NCI-H128 (cell line): ENCODE data around the gene AK3.

Source experiments
- DNase-seq: peaks from one replicate; lab custom pipeline; 2025; ENCODE audit not compliant: unreplicated experiment; lab: John Stamatoyannopoulos, UW

The AK3 gene

DNA sequence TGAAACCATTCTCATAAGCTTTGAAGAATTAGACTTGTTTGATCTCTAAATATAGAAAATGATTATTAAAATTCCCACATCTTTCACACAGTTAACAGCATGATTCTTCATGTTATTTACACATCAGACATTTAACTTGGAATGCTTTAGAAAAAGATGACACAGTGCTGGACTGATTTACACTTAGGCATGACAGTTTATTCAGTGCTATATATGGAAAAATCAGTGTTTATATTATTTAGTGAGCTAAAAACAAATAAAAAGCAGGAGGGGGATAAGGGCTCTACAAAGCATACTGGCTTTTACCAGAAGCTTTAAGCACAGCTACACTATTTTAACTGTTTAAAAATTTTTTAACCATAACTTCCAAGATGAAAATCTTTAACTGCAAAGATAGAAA is 31.6 kb downstream of the AK3 start:
- no peak for DNase-seq

DNA sequence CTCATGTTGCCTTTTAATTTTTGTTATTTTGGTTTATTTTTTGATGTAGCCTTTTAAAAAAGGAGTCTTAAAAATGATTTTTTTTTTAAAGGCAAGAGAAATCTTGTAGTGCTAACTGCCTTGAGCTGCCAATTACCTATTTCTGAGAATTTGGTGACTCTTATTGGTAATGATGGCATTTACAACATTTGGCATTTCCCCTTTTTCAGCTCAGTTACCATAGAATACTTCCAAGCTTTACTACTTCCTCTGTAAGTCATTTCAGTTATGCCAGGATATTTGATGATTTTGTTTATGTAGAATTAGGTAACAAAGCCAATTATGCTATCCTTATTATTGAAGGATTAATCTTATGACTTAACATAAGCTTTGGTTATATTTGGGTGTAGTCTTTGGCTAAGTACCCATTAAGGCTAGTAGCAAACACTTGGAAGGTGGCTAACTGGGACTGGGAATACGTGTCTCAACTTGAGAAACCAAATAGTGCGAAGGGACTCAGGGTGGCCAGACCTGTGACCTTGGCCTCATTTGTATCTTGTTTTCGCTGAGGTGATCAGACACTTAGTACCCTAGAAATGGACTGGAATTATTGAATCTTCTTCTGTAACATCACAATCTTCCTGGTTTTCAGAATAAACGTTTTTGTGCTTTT is 33.9 kb downstream of the AK3 start:
- no peak for DNase-seq

DNA sequence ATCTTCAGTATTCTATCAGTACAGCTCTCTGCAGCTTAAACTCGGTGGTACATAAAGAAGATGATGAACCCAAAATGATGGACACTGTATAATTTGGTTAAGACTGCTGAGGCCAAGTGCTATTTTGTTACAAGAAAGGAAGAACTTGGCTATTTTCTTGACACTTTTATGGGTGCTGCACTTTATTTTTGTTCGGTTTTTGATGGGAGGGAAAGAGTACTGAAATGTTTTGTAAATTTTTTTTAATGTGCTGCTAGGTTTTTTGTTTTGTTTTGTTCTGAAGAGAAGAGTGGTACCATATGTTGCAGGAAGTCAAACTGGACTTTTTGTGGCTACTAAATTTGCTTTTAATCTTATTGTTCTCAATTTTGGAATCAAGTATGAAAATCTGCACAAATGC is 35.0 kb downstream of the AK3 start:
- no peak for DNase-seq

DNA sequence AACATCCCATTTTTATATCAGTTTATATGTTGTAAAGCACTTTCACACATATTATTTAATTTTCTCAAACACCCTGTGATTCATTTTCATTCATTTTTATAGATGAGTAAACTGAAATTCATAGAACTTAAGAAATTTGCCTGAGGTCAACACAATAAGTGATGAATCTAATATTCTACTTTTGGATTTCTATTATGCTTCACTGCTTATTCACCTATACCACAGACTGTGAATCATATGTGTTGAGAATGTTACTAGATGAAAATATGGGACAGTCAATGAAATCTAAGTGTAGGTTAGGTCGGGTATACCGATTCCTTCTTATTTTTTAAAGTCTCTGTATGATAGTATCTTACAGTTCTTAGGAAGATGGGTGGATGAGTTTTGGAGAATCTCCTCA is 36.9 kb downstream of the AK3 start:
- DNase-seq = no peak

DNA sequence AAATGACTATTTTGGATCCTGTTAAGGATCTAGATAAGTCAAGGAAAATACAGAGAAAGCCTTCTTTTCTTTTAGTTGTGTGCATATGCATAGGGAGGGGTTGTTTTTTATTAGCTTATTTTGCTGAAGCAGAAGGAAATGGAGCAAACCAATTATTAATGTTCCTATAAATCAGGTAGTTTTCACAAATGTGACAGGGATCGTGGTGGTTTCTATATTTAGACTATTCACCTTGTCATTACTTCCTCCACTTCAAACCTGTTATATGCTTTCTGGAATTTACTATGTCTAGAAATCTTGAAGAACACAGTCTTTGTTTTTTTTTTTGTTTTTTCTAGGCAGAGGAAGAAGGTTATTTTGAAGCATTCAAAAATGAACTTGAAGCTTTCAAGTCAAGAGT is 39.5 kb downstream of the AK3 start:
- DNase-seq = no peak

DNA sequence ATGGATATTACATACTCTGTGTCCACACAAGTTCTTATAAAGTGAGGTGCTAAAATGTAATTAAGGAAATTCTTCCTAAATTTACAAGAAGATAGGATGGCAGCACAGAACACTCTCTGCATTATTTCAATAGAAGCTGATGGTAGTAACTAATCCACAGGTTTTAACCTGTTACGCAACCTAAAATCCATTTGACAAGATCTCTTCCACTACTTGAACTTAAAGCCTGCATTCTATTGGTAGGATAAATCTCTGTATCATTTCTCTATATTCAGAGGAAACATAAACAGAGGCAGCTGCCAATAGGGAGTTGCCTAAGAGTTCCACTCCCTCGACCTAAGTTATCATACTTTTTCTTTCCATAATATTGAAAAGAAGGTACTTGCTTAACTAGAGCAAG is 40.1 kb downstream of the AK3 start:
- DNase-seq = no peak

DNA sequence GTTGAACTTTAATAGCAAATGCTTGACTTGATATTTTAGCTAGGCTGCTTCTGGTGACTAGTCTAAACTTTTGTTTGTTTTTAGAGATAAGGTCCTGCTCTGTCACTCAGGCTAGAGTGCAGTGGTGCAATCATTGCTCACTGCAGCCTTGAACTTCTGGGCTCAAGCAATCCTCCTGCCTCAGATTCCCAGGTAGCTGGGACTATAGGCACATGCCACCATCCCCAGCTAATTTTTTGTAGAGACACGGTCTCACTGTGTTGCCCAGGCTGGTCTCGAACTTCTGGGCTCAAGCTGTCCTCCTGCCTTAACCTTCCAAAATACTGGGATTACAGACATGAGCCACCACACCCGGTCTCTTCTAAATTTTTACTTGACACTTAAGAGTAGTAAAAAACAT is 40.9 kb downstream of the AK3 start:
- no peak for DNase-seq

DNA sequence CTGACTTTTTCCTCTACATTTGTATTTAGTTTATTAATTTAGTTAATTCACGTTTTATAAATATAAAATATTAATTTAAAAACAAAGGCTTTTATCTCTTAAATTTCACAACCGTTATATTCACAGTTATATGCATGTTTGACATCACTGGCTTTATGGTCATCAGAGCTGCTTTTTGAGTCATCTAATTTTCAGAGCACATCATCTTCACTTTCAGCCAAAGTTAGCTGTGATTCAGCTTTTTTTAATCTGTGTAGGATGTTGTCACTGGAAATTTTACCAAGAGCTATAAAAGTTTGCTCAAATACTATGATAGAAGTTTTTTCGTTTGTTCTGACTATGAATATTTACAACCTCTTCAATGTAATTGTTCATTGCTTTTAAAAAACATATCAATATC is 49.2 kb downstream of the AK3 start:
- DNase-seq = no peak

DNA sequence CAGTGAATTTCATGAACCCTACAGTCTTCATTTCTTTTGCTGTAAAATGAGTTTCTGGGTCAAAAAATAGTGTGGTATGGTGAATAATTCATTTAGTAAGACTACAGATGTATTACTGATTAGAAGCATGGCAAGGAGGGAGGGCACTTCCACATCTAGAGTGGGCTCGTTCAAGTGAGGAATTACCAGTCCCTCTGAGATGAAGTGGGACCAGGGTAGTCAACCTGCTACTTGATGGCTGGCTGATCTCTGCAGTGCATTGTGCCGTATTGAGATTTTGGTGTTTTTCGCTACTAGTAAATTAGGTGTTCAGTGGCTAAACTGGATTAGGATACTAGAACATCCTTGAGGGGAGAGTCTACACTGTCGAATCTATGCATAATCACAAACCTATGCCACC is 50.9 kb downstream of the AK3 start:
- DNase-seq = no peak

DNA sequence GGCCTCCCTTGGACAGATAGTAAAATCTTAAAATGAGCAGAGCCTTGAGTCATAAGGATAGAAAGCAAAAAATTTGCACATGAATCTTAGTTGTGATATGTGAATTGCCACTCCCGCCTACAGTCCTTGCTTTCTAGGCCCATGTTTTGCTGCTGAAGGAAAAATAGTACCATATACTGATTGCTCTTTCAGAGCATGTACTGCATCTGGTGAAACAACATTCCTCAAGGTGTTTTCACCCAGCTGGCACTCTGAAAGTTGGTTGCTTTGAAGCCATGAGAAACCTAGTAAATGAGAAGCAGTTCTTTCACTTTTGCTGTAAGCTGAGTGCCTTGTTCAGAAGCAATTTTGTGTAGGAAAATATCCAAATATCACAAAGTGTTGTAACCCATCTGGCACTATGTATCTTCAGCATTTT is 51.3 kb downstream of the AK3 start:
- no peak for DNase-seq

DNA sequence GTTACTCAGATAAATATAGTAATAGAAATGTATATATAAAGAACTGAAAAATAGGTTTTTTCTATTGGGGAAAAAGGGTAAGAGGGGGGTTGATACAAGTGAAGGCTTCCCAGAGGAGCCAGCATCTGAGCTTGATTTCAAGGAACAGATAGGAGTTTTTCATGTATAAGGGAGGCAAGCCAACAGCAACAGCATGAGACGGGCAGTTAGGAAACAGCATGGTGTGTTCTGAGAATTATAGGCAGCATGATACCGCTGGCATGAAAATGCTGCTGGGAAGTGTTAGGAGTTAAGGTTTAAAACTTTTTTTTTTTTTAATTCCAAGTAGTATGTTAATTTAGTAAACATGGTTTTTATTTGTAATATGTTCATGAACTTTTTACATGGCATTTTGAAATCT is 52.0 kb downstream of the AK3 start:
- DNase-seq = no peak

DNA sequence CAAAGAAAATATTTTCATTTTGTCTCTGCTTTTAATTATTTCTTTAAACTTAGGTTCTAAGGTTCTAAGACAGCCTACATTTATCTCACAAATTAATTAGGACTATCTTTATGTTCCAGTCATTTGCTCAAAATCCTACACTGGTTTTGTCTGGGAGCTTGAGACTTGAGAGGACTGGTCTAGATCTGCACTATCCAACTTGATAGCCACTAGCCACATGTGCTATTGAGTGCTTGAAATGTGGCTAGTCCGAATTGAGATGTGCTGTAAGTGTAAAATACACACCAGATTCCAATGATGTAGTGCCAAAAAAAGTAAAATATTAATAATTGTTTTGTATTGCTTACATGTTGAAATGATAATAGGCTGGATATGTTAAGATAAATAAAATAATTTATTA is 54.4 kb downstream of the AK3 start:
- no peak for DNase-seq

DNA sequence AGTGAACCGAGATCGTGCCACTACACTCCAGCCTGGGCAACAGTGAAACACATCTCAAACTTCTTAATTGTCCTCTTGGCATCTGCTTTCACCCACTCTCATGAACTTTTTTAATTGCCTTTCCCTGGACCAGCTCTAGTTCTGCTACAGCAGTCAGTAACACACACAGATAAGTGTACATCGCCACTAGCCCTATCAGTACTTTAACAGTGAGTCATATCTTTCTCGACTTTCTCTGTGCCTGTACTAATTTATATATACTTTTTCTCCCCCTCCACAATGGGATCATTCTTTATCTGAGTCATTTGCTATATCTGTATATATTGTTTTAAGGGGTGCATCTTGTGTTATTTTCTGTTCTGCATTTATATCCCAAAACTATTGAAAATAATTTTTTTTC is 54.9 kb downstream of the AK3 start:
- DNase-seq = no peak

DNA sequence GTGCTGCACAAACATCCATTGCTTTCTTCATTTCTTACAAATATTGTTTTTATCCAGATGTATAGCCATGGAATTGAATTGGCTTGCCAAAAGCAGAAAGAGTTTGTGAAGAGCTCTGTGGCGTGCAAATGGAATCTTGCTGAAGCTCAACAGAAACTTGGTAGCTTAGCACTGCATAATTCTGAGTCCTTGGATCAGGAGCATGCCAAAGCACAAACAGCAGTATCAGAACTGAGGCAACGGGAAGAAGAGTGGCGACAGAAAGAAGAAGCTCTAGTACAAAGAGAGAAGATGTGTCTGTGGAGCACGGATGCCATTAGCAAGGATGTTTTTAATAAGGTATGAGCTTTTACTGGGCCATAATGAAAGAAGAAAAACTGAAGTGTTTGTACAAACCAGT is 56.2 kb downstream of the AK3 start:
- DNase-seq = no peak

DNA sequence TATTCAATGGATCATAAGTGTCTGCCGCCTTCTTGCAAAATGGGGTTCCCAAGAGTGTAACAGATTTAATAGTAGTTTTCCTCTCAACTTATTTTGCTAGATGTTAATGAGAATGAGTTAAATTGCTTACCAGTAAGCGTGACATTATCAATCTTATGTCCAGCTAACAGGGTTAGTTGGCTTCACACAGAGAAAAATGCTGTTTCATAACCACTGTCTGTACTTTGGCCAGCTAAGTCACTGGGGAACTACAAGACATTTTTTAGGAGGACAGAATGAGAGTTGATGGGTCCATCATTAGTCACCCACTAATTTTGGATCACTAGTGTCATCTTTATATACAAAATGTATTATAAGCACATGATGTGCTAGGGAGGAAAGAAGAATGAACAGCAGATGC is 60.3 kb downstream of the AK3 start:
- no peak for DNase-seq

DNA sequence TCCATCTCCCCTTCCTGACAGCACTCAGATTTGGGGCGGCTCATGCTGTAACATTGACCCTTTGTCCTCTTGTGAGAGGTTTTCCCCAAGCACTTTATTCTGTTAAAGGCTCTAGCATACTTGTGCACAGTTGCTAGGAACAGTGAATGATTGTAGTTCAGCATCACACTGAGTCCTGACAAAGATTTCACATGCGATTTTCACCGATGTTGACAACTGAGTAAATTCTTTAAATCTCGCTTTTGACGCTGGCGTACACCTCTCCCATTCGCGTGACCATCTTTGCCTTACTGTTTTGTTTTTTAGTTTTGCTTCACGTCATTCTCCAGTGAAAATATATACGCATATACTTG is 60.9 kb downstream of the AK3 start:
- no peak for DNase-seq

DNA sequence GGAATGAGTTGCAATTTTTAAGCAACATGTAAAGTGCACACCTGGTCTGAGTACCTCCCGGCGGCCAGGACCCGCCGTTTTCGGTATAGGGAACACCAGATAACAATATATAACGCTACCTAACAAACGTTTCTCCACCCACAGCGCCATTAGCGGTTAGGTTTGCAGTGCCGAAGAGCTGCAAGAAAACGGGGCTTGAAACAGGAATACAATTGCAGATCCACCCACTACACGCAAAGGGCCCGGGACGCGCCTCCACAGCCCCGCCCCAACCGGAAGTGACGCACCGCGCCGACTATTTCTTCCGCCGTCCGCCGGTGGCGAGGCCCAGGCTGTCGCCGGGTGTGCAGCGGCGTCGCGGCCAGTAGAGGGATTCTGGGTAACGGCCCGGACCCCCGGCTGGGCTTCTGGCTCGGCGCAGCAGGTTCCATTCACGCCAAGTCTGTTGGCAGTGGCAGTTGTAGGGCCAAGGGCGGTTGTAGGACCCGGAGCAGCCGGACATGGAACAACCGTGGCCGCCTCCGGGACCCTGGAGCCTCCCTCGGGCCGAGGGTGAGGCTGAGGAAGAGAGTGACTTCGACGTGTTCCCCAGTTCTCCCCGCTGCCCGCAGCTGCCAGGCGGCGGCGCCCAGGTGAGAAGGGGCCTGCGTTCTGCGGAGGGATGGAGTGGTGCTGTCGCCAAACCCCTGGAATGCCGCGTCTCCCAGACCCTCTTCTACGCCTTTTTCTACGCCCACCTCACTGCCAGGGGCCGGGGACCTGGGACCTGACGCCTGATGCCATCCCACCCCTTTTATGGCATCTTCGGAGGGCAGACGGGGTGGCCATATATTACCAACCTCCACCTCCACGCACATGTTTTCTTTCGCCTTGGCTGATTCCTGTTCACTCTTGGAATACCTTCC is 61.5 kb downstream of the AK3 start, which contains the start of gene CDC37L1:
Gene CDC37L1 (plus strand): TSS at position 302 of the 905 bp plus-strand sequence. CDS start 199 bp downstream, at position 501.
- DNase-seq = peak; percentile 89

DNA sequence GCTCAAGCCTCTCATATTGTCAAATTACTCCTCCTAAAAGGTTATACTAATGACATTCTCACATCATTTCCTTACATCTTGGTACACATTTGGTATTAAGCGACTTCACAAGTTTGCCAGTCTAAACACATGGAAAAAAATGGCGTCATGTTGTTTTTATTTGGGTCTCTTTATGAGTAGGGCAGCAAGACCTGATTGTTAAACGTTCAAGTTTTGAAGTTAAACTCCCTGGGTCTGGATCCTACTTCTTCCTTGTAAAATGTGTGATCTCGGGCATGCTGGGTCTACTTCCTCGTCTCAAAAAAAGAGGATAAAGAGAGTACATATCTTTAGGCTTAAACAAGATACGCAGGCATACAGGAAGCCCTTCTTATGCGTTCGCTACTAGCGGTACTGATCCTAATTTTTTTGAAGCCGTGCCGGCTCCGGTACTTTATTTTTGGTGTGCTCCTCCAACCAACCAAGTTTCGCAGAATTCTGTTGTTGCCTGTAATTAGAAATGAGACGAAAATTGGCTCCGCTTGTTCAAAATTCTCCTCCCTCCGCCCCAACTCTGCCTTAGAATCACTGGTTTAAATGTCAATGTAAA is 62.2 kb downstream of the AK3 start:
- DNase-seq = no peak

DNA sequence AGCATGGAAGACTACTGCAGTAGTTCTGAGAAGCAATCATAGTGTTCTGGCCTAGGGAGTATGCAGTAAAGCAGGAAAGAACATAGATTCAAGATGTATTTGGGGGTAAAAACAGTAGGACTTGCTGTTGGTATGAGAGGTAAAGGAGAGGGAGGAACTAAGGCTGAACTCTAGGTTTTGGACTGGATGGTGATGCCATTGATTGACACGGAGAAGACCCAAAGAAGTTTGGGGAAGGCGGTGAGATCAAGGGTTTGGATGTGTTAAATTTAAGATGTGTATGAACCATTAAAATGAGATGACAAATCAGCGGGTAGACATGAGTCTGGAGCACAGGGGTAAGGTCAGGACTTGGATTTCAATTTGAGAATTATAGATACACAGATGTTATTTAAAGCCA is 63.6 kb downstream of the AK3 start:
- DNase-seq = no peak

DNA sequence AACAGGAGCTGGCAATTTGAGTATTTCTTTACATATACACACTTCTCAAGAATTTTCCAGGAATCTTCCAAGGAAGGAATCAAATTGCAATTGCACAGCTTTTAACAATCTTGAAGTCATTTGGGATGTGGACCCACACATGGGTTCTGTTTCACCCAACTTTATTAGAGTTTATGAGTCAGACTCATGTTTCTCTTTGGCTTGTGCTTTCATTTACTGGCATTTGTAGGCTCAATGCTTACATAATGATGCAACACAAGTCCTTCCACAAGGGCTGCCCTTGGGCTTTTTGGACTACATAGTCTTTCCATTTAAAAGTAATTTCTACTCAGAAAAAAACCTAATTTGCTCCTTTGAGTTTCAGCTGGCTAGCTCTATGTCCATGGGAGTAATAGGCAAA is 66.2 kb downstream of the AK3 start:
- DNase-seq = no peak

DNA sequence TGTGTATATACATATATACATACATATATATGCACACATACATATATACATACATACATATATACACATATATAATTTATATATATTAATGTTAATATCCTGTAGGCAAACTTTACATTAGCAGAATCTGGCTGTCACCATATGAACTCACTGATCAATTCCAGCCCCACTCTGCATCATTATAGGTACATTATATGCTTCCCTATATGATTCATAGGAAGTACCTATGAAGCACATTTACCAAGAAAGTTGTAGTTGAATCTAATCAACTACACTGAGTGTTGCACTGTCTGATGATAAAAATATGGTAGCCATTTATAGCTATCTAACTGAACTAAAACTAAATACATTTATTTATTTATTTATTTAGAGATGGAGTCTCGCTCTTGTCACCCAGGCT is 69.3 kb downstream of the AK3 start:
- no peak for DNase-seq

DNA sequence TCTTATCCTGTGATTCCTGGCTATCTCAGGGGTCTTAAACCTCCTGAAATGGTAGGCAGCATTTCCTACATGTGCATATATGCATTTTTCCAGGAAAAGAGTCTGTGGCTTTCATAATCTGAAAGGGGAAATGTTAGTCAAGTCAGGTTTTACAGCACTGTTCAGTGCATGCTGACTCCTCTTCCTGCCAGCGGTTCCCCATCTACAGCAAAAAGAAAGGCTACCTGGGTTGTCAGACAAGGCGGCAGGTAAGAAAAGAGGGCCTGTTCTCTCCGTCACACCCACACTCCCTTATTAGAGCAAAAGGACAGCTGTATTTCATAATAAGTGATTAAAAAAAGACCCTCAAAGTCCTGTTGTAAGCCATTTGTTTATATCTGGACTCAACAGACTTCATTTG is 70.4 kb downstream of the AK3 start:
- no peak for DNase-seq
